ENCODE measurements around the gene ERCC1. TPM values are rescaled to one million over a fixed set of nuclear protein-coding genes. Genes with fewer than 3 reads are reported as not detected.

The ERCC1 gene
- total and polyA plus RNA-seq, 2 of the 13 experiments (the other 11 are each of a cell fraction or from before 2014, with no cell fraction given), result 40.0 to 66.4 TPM

GRCh38 chr19:45405435-45406225 is 18.1 kb downstream of the ERCC1 start (continued):
- TF ChIP-seq ZNF318 (CRISPR knock-in tag; IDR thresholded peaks at IDR 0.05) (no peak), ZNF614 (CRISPR knock-in tag; IDR thresholded peaks at IDR 0.05; ENCODE audit: borderline replicate concordance) (no peak), ZNF441 (CRISPR knock-in tag; IDR thresholded peaks at IDR 0.05; ENCODE audit: borderline replicate concordance) (0 out of 2 replicates have a peak, but pooled peaks have one; percentile 14), ZNF839 (CRISPR knock-in tag; IDR thresholded peaks at IDR 0.05; ENCODE audit: borderline replicate concordance) (peak; percentile 26; the same call in 1 of the 2 replicates), ZNF101 (CRISPR knock-in tag; IDR thresholded peaks at IDR 0.05; ENCODE audit: borderline replicate concordance, low read depth) (no peak), PATZ1 (CRISPR knock-in tag; IDR thresholded peaks at IDR 0.05) (peak; percentile 9; the same call in 1 of the 2 replicates), ZNF451 (CRISPR knock-in tag; IDR thresholded peaks at IDR 0.05) (no peak), SP1 (IDR thresholded peaks at IDR 0.05) (no peak), SP1 (CRISPR knock-in tag; IDR thresholded peaks at IDR 0.05) (peak; percentile 23; the same call in 1 of the 2 replicates), STAT5B (CRISPR knock-in tag; IDR thresholded peaks at IDR 0.05) (no peak), ZNF724P (CRISPR knock-in tag; IDR thresholded peaks at IDR 0.05; ENCODE audit: borderline replicate concordance) (0 out of 2 replicates have a peak, but pooled peaks have one; percentile 38), ISX (CRISPR knock-in tag; conservative IDR thresholded peaks at IDR 0.05) (no peak), ZNF605 (CRISPR knock-in tag; IDR thresholded peaks at IDR 0.05) (0 out of 2 replicates have a peak, but pooled peaks have one; percentile 47), SMARCE1 (IDR thresholded peaks at IDR 0.05; ENCODE audit: borderline replicate concordance) (no peak), ZNF639 (CRISPR knock-in tag; conservative IDR thresholded peaks at IDR 0.05) (no peak), PAWR (CRISPR knock-in tag; IDR thresholded peaks at IDR 0.05; ENCODE audit: borderline replicate concordance) (no peak), ZNF414 (CRISPR knock-in tag; IDR thresholded peaks at IDR 0.05) (no peak)
